ENCODE data around the gene CEP70. TPM values are rescaled to one million over a fixed set of nuclear protein-coding genes. Genes with fewer than 3 reads are reported as not detected.

The CEP70 gene
- total RNA-seq, 1 experiment from 2014 or later = 64.5 TPM

DNA sequence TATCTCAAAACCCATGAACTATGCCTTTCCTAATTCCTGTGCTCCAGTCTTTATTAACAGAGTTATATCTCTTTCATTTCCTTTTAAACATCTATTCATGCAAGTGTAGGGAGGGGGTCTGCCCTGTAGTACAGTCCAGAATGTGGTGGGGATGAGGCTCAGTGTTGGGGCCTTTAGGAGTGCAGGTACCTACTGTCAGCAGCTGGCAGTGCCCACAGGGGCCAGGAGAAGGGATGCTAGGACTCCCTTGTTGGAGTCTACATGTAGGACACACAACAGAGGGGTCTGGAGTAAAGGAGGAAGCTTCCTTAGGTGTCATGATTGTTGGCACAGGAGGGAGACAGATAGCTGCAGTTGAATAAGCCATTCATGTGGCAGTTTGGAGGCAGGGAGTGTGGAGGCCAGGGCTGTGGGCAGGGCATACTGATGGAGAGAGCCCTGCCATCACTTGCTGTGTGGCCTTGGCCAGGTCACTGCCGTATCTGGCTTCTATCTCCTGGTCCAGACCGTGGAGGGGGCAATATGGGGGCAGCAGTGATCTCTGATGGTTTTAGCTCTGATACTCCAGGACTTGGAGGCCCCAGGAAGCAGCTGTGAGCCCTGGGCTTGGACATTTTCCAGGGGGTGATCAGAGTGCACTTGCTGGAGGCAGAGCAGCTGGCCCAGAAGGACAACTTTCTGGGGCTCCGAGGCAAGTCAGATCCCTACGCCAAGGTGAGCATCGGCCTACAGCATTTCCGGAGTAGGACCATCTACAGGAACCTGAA, 130.2 kb downstream of the CEP70 start:
- DNase-seq (ENCODE audit: low read depth, low spot score) = no peak
- in situ Hi-C loops (cut with HindIII; ENCODE audit: low pct_unique_long_range_greater_than_20kb, low sequenced_read_pairs) = no loop called here
- Histone ChIP-seq H3K36me3 (ENCODE audit: control insufficient read depth, insufficient read depth, low read length) (no peaks in the 10 kb centered on the region), H3K4me3 (ENCODE audit: low read depth in 2 of 2, low read length in 2 of 2) (no peak overlapping the region), H3K4me1 (ENCODE audit: control insufficient read depth, insufficient read depth, low read length) (no peaks in the 10 kb centered on the region), H3K9me3 (ENCODE audit: control insufficient read depth, insufficient read depth, low read depth, low read length) (no peaks in the 10 kb centered on the region), H3K27me3 (ENCODE audit: control insufficient read depth, insufficient read depth, low read length) (no peaks in the 10 kb centered on the region), H3K27ac (ENCODE audit: low read length) (no peak overlapping the region)
- ATAC-seq = no peak
- TF ChIP-seq, protein P1, sequence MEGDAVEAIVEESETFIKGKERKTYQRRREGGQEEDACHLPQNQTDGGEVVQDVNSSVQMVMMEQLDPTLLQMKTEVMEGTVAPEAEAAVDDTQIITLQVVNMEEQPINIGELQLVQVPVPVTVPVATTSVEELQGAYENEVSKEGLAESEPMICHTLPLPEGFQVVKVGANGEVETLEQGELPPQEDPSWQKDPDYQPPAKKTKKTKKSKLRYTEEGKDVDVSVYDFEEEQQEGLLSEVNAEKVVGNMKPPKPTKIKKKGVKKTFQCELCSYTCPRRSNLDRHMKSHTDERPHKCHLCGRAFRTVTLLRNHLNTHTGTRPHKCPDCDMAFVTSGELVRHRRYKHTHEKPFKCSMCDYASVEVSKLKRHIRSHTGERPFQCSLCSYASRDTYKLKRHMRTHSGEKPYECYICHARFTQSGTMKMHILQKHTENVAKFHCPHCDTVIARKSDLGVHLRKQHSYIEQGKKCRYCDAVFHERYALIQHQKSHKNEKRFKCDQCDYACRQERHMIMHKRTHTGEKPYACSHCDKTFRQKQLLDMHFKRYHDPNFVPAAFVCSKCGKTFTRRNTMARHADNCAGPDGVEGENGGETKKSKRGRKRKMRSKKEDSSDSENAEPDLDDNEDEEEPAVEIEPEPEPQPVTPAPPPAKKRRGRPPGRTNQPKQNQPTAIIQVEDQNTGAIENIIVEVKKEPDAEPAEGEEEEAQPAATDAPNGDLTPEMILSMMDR (IDR thresholded peaks at IDR 0.05) = no peak
- TF ChIP-seq POLR2AphosphoS5 (IDR thresholded peaks at IDR 0.05; ENCODE audit: low read depth, low read length) = no peak
- TF ChIP-seq TCF7L2 (IDR thresholded peaks at IDR 0.05; ENCODE audit: low read depth, low read length) = no peak
- TF ChIP-seq, protein P2, sequence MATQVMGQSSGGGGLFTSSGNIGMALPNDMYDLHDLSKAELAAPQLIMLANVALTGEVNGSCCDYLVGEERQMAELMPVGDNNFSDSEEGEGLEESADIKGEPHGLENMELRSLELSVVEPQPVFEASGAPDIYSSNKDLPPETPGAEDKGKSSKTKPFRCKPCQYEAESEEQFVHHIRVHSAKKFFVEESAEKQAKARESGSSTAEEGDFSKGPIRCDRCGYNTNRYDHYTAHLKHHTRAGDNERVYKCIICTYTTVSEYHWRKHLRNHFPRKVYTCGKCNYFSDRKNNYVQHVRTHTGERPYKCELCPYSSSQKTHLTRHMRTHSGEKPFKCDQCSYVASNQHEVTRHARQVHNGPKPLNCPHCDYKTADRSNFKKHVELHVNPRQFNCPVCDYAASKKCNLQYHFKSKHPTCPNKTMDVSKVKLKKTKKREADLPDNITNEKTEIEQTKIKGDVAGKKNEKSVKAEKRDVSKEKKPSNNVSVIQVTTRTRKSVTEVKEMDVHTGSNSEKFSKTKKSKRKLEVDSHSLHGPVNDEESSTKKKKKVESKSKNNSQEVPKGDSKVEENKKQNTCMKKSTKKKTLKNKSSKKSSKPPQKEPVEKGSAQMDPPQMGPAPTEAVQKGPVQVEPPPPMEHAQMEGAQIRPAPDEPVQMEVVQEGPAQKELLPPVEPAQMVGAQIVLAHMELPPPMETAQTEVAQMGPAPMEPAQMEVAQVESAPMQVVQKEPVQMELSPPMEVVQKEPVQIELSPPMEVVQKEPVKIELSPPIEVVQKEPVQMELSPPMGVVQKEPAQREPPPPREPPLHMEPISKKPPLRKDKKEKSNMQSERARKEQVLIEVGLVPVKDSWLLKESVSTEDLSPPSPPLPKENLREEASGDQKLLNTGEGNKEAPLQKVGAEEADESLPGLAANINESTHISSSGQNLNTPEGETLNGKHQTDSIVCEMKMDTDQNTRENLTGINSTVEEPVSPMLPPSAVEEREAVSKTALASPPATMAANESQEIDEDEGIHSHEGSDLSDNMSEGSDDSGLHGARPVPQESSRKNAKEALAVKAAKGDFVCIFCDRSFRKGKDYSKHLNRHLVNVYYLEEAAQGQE (IDR thresholded peaks at IDR 0.05; ENCODE audit: insufficient read depth in 1 of 2, low read depth in 2 of 2, low read length in 1 of 2) = no peak
- TF ChIP-seq SIN3A (IDR thresholded peaks at IDR 0.05; ENCODE audit: borderline replicate concordance, insufficient read depth, low read depth, low read length) = no peak
- POLR2A ChIA-PET = no interaction called here
- CTCF ChIA-PET = no interaction called here
- intact Hi-C loops (cut with micrococcal nuclease; ENCODE audit: unreplicated experiment) = no loop called here
- BruUV-seq (replicated peaks) = no TSS peak

DNA sequence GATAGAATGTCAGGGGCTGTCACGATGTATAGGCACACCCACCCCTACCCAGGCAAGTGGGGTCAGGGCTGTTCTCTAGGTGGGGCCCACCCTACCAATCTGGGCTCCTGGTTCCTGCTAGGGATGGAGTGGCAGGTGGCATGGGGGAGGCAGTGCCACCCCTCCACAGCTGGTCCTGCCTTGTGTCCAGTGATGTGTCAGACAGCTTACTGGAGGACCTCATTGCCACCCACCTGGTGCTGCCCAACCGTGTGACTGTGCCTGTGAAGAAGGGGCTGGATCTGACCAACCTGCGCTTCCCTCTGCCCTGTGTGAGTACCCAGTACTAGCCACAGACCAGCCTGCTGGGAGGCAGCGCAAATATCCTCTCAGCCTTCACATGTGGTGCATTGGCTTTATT, 132.2 kb downstream of the CEP70 start:
- CTCF ChIA-PET = interaction anchor here (0.8 kb wide), 1 partner anchor 454 kb away, joined by 4 read pairs; no protein-coding TSS in a partner anchor

More for the DNA sequence above, 132.2 kb downstream of the CEP70 start:
- H3K27ac ChIP-seq (ENCODE audit: low read length) = no peak overlapping the region
- H3K36me3 ChIP-seq (ENCODE audit: control insufficient read depth, insufficient read depth, low read length) = no peaks in the 10 kb centered on the region
- H3K27me3 ChIP-seq (ENCODE audit: control insufficient read depth, insufficient read depth, low read length) = no peaks in the 10 kb centered on the region
- H3K4me1 ChIP-seq (ENCODE audit: control insufficient read depth, insufficient read depth, low read length) = no peaks in the 10 kb centered on the region
- intact Hi-C loops (cut with micrococcal nuclease; ENCODE audit: unreplicated experiment) (no loop called here), in situ Hi-C loops (cut with HindIII; ENCODE audit: low pct_unique_long_range_greater_than_20kb, low sequenced_read_pairs) (no loop called here)
- DNase-seq (ENCODE audit: low read depth, low spot score) (no peak), ATAC-seq (no peak)
- no peak for TF ChIP-seq SIN3A (IDR thresholded peaks at IDR 0.05; ENCODE audit: borderline replicate concordance, insufficient read depth, low read depth, low read length)
- TF ChIP-seq TCF7L2 (IDR thresholded peaks at IDR 0.05; ENCODE audit: low read depth, low read length) = no peak
- TF ChIP-seq, protein P2 (IDR thresholded peaks at IDR 0.05; ENCODE audit: insufficient read depth in 1 of 2, low read depth in 2 of 2, low read length in 1 of 2) = no peak
- TF ChIP-seq, protein P1 (IDR thresholded peaks at IDR 0.05) = no peak
- TF ChIP-seq POLR2AphosphoS5 (IDR thresholded peaks at IDR 0.05; ENCODE audit: low read depth, low read length) = no peak
- no TSS peak for BruUV-seq (replicated peaks)
- no peaks in the 10 kb centered on the region for H3K9me3 ChIP-seq (ENCODE audit: control insufficient read depth, insufficient read depth, low read depth, low read length)
- POLR2A ChIA-PET = no interaction called here
- no peak overlapping the region for H3K4me3 ChIP-seq (ENCODE audit: low read depth in 2 of 2, low read length in 2 of 2)
